PFSK-1 (cell line): ENCODE measurements around the gene COL6A3.

Source experiments
- POLR2AphosphoS5 ChIP-seq: IDR thresholded peaks from 2 replicates; pipeline ENCODE4 v1.6.1; 2012; ENCODE audit warnings: low read depth, mild to moderate bottlenecking, control low read depth, low read length, moderate library complexity
- REST ChIP-seq, 2 experiments: IDR thresholded peaks; 2 replicates each; pipeline versions ENCODE4 v1.6.1 to v1.8.0; 2011 to 2012; ENCODE audit warnings: low read depth in 2 of 2, low read length in 2 of 2, control low read depth in 1 of 2, inconsistent platforms in 1 of 2, mild to moderate bottlenecking in 1 of 2, moderate library complexity in 1 of 2; ENCODE audit not compliant: insufficient read depth in 1 of 2
- SIN3A ChIP-seq: IDR thresholded peaks from 2 replicates; pipeline ENCODE4 v1.6.1; 2012; ENCODE audit warnings: mild to moderate bottlenecking, low read length, moderate library complexity, borderline replicate concordance; ENCODE audit not compliant: insufficient read depth
- TAF1 ChIP-seq: IDR thresholded peaks from 2 replicates; pipeline ENCODE4 v1.6.1; 2012; ENCODE audit warnings: low read length, control low read depth, borderline replicate concordance; ENCODE audit not compliant: insufficient read depth

- TF ChIP-seq REST (IDR thresholded peaks at IDR 0.05; ENCODE audit: insufficient read depth in 1 of 2, low read depth in 2 of 2, low read length in 2 of 2): no peak
- no peak for TF ChIP-seq SIN3A
- TF ChIP-seq TAF1: no peak
- TF ChIP-seq POLR2AphosphoS5: no peak
Observed at GRCh38 chr2:237319887-237320286, 94.1 kb downstream of the COL6A3 start.
